ENCODE measurements around the gene DQX1. TPM values are rescaled to one million over a fixed set of nuclear protein-coding genes. Genes with fewer than 3 reads are reported as not detected.
A peak's percentile ranks its signal among the peaks of the same experiment; 100 is the strongest.

The DQX1 gene
- polyA plus RNA-seq, 1 donor (not counting 4 experiments of a cell fraction or from before 2014, with no cell fraction given), result 5.9 TPM

DNA sequence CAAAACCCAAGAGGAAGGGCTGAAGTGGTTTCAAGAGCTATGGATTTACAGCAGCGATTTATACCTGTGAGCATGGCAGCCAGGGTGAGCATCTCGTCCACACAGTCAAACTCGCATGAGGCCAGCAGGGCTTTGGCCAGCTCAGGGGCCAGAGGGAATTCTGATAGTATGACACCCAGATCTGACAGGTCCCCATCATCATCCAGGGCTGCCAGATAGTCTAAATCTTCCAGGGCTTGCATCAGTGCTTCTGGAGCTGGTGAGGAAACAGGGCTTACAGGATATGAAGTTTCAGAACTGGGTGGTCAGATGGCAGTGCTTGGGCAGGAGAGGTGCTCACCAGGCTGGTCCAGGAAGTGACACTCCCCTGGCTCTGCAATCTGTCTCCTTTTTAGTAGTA lies 3.5 kb downstream of the DQX1 start:
- Histone ChIP-seq H3K27ac (ENCODE audit: control insufficient read depth, insufficient read depth, low read length) (no peak overlapping the region), H3K9me3 (ENCODE audit: control insufficient read depth, low read depth, low read length) (no peaks in the 10 kb centered on the region), H3K9me1 (ENCODE audit: control insufficient read depth, extremely low read depth, insufficient read depth, low read length) (no peaks in the 10 kb centered on the region), H2AFZ (ENCODE audit: control insufficient read depth, low read length) (no peak overlapping the region), H3K4me2 (ENCODE audit: control insufficient read depth, extremely low read depth, insufficient read depth, low read depth, low read length) (no peak overlapping the region), H4K20me1 (ENCODE audit: control insufficient read depth, extremely low read depth, insufficient read depth, low read length) (no peaks in the 10 kb centered on the region), H3K27me3 (ENCODE audit: control insufficient read depth, extremely low read depth, insufficient read depth, low read length) (peaks cover 6% of the 10 kb centered on the region), H3K4me3 (ENCODE audit: control insufficient read depth in 2 of 3, extremely low read depth in 1 of 3, insufficient read depth in 2 of 3, low read depth in 1 of 3, low read length in 3 of 3) (no peak overlapping the region), H3K36me3 (ENCODE audit: control insufficient read depth in 2 of 2, extremely low read depth in 1 of 2, insufficient read depth in 2 of 2, low read length in 2 of 2) (peaks cover 9 to 20% of the 10 kb centered on the region in 2 experiments), H3K4me1 (ENCODE audit: control insufficient read depth, extremely low read depth, insufficient read depth, low read length) (peaks cover 17% of the 10 kb centered on the region), H3K79me2 (ENCODE audit: control insufficient read depth, insufficient read depth, low read length) (peaks cover 8% of the 10 kb centered on the region), H3K9ac (ENCODE audit: control insufficient read depth, extremely low read depth, insufficient read depth, low read length) (no peak overlapping the region)
- DNase-seq (ENCODE audit: low read depth, low spot score) (no peak), FAIRE-seq (no peak)
- dilution Hi-C loops (cut with MboI; ENCODE audit: extremely low pct_ligation_motif_present, low sequenced_read_pairs), result no loop called here
- no peak for TF ChIP-seq EZH2 (IDR thresholded peaks at IDR 0.05; ENCODE audit: low read length)
- TF ChIP-seq, protein P1, sequence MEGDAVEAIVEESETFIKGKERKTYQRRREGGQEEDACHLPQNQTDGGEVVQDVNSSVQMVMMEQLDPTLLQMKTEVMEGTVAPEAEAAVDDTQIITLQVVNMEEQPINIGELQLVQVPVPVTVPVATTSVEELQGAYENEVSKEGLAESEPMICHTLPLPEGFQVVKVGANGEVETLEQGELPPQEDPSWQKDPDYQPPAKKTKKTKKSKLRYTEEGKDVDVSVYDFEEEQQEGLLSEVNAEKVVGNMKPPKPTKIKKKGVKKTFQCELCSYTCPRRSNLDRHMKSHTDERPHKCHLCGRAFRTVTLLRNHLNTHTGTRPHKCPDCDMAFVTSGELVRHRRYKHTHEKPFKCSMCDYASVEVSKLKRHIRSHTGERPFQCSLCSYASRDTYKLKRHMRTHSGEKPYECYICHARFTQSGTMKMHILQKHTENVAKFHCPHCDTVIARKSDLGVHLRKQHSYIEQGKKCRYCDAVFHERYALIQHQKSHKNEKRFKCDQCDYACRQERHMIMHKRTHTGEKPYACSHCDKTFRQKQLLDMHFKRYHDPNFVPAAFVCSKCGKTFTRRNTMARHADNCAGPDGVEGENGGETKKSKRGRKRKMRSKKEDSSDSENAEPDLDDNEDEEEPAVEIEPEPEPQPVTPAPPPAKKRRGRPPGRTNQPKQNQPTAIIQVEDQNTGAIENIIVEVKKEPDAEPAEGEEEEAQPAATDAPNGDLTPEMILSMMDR (optimal IDR thresholded peaks at IDR 0.05 in 1 of 3, IDR thresholded peaks at IDR 0.05 in 1 of 3, conservative IDR thresholded peaks at IDR 0.05 in 1 of 3; ENCODE audit: extremely low read depth in 1 of 3, insufficient read depth in 2 of 3, low read length in 3 of 3), result no peak

DNA sequence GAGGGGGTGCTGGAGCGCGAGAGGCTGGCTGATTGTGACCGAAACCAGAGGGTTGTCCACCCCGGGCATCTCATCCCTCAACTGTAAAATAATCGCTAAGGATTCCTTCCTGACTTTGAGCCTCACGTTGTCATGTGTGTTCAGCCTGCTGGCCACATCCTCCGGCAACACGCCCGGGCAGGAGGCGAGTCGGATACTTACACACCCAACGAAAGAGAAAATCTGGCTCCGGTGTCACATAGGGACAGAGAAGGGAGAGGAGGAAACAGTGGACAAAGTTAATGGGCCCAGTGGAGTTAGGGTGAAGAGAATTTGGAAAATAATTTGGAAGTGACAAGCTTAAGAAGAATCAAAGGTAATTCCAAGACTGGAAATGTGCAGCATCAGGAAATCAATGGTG lies 9.4 kb downstream of the DQX1 start:
- FAIRE-seq (no peak), DNase-seq (ENCODE audit: low read depth, low spot score) (no peak)
- dilution Hi-C loops (cut with MboI; ENCODE audit: extremely low pct_ligation_motif_present, low sequenced_read_pairs), result no loop called here
- Histone ChIP-seq H3K4me3 (ENCODE audit: control insufficient read depth in 2 of 3, extremely low read depth in 1 of 3, insufficient read depth in 2 of 3, low read depth in 1 of 3, low read length in 3 of 3) (no peak overlapping the region), H4K20me1 (ENCODE audit: control insufficient read depth, extremely low read depth, insufficient read depth, low read length) (no peaks in the 10 kb centered on the region), H3K36me3 (ENCODE audit: control insufficient read depth in 2 of 2, extremely low read depth in 1 of 2, insufficient read depth in 2 of 2, low read length in 2 of 2) (no peaks in the 10 kb centered on the region), H3K9me3 (ENCODE audit: control insufficient read depth, low read depth, low read length) (no peaks in the 10 kb centered on the region), H3K79me2 (ENCODE audit: control insufficient read depth, insufficient read depth, low read length) (no peaks in the 10 kb centered on the region), H3K9me1 (ENCODE audit: control insufficient read depth, extremely low read depth, insufficient read depth, low read length) (no peaks in the 10 kb centered on the region), H3K4me2 (ENCODE audit: control insufficient read depth, extremely low read depth, insufficient read depth, low read depth, low read length) (peak overlapping the region; percentile 20), H3K9ac (ENCODE audit: control insufficient read depth, extremely low read depth, insufficient read depth, low read length) (no peak overlapping the region), H2AFZ (ENCODE audit: control insufficient read depth, low read length) (no peak overlapping the region), H3K27me3 (ENCODE audit: control insufficient read depth, extremely low read depth, insufficient read depth, low read length) (peaks cover 56% of the 10 kb centered on the region), H3K4me1 (ENCODE audit: control insufficient read depth, extremely low read depth, insufficient read depth, low read length) (peaks cover 6% of the 10 kb centered on the region), H3K27ac (ENCODE audit: control insufficient read depth, insufficient read depth, low read length) (no peak overlapping the region)
- TF ChIP-seq EZH2 (IDR thresholded peaks at IDR 0.05; ENCODE audit: low read length), result no peak
- TF ChIP-seq, protein P1 (optimal IDR thresholded peaks at IDR 0.05 in 1 of 3, IDR thresholded peaks at IDR 0.05 in 1 of 3, conservative IDR thresholded peaks at IDR 0.05 in 1 of 3; ENCODE audit: extremely low read depth in 1 of 3, insufficient read depth in 2 of 3, low read length in 3 of 3), result no peak

Measured in keratinocyte (primary cell).